Fibroblast of peridontal ligament (primary cell): ENCODE measurements around the gene INSIG2.
"Not testable (repeated sequence)": the region's sequence is repeated elsewhere in the genome, so short reads cannot be mapped to it uniquely, and the experiment has no call there.

Source experiments
- DNase-seq: peaks from one replicate; pipeline ENCODE4 v3.0.0-alpha.2; 2010; ENCODE audit errors: extremely low read depth

INSIG2 gene

GRCh38 chr2:118059919-118060478 lies 28.3 kb upstream of the INSIG2 start:
- peak; percentile 98 for DNase-seq

- peak; percentile 89 for DNase-seq
Observed at GRCh38 chr2:118061135-118061955, 26.9 kb upstream of the INSIG2 start.

DNA sequence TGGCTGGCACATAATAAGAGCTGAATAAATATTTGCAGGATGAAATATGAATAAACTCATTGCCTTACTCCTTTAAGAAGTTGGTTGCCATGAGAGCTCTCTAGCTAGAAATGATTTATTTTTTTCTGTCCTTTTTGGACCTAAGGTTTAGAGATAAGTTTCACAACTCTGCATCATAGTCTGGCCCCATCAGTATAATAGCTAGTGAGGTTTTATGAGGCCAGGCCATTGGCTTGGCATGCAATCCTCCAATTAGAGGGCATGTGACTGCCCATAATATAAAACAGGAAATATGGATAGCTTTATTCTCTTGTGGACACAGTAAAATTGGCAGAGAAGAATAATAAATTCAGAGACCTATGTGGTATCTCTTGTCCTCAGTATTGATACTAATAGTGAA lies 26.2 kb upstream of the INSIG2 start:
- peak; percentile 83 for DNase-seq

DNA sequence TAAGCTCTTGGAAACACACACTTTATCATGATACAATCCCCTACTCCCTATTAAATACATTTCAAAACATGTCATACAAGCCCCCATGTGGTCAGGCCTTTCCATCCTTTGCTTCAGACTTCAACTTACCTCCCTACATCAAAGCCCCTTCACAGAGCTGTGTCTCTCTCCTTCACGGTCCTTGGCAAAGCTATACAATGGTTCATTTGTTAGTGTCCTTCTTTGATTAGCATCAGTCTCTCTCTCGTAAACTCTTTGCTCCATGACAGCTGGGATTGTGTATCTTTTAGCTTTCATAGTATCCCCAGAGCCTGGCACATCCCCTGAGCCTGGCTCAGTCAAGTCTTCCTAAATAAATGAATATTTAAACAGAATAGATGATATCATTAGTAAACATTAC lies 25.6 kb upstream of the INSIG2 start:
- no peak for DNase-seq

DNA sequence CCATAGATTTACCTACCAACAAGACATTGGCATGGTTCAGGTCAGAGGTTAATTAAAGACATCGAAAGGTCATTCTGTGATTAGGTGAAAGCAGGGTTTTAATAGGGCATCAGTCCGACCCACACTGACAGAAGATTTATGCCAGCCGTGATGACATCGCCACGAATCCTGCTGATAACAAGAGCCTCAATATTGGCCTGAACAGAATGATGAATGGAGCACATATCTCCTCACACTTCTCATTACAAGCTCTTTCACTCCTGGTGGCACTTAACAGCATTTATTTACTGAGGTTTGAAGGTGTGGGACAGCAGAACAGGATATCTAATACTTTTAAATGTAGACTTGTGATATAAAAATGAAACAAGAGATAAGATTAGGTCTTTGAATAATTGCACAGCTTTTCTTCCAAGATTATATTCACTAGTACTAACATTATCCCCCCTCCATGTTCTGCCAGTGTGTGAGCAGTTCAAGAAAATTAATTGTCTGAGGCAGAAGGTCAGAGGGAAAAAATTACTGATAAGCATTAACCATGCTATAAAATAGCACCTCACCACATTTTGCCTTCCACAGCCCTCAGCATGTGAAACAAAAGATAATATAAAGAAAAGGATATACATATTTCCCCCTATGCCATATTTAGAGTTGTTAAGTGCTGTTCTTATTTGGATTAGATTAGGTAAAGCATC lies 23.1 kb upstream of the INSIG2 start:
- DNase-seq, result no peak

DNA sequence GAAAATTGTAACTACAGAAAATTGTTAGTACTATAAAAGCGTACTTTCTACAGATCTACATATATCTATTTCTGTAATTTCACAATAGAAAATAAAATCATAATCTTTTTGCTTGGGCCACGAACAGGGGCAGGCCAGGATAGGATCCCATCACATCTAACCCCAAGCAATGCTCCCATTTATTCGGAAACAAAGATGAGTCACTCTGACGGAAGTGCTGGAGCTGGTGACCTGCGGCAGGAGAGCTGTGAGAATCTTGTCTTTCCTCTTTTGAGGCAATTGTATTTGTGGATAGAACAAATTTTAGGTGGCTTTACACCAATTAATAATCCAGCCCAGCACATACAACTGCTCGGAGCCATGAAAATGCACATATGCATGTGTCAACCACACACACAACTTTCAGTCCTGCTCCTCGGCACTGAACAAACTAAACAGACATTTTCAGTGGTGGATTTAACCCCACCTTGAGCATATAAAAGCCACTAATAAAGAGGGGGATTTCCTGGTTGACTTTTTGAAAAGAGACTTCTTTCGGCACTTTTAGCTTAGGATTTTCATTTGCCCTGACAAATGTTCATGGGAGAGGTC lies 22.3 kb upstream of the INSIG2 start:
- DNase-seq, result no peak

DNA sequence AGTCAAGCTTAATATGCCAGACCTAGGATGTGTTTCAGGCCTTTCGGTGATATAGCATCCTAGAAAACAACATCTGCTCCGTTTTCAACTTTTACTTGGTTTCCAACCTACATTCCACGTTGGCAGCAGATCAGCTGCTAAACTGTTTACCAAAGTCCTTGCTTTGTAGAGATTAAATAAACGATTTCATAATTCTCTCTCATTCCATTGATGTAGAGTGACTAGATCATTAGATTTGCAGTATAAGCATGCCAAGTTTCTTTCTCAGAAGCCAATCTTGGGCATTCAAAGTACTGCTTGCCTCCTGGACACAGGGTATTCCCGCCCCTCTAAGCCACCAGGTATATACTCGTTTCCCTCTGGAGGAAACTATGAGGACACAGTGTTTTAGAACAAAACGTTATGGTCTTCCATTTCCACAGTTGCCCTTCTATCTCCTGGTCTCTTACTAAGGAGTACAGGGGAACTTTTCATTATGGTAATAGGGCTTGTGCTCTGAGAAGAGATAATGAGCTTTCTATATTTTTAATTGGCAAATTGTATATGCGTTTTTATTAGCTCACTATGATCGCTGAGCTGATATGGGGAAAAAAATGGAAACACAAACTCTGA lies 10.5 kb upstream of the INSIG2 start:
- peak; percentile 62 for DNase-seq

DNA sequence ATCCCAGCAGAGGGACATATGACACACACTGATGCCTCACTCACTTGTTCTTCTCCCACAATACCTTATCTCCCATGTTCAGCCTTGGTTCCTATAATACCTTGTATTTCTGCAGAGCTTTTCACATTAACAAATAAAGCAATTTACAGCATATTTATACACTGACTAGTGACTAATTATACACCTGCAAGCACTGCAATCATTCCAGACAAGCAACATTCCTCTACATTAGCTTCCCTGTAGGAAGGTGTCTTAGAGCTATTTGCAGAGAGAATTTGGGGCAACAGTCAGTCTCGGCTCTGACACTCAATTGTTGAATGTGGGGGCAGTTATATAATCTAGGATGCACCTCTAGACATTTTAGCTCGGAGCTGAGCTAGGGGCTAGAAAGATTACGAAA lies 9.5 kb upstream of the INSIG2 start:
- DNase-seq, result no peak

DNA sequence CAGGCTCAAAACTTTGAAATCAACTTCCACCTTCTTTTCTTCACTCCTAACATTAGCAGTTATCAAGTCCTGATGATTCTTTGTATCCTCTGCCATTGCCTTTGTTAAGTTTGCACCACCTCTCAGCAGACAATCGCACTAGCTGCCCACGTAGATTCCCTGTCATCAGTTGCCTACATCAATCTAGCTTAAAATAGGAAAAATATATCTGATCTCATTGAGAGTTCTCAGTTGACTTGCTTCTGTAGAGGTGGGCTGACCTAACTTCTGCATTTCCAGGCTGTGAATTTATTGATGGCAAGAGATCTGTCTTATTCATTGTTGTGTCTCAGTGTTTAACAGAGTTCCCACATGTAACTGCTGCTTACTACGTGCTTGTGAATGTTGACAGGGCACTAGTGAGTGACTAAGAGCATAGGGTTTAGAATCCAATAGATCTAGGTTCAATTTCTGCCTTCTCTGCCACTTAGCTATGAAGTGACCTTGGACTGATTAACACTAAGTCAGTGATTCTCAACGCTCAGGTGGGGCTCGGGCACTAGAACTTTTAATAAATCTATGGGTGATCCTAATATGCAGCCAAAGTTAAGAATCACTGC lies 3.7 kb upstream of the INSIG2 start:
- no peak for DNase-seq

DNA sequence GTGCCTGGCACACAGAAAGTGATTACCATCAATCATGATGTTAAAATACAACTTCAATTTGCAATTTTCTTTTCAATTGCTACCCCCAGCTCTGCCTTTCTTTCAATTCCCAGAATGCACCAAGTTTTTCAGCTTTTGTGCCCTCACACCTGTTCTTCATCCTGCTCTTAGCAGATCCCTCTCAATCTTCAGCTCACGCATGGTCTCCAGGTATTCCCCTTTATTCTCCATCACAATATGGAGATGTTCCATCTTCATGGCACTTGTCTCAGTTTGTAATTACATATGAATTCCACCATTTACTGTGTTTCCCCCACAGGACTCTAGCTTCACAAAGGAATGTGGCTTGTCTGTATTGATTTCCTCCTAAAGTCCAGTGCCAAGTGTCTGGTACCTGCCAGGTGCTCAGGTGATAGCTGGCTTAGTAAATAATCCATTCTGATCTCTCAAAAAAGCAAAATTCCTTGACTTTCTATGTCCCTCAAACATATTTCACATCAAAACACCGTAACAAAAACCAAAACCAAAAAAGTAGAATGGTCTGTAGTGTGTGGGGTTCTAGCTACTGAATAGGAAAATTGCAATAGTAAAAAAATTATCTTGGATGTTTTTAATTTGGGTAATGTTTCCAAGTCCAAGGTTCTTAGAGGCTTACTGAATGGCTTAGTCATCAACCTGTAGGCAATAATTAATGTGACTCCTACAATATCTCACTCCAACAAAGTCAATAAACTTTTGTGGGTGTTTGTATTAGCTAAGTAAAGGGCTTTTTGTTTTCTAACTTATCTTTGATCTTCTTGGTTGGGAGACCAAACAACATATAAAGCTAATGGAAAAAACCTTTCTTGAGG lies 2.9 kb upstream of the INSIG2 start:
- no peak for DNase-seq

DNA sequence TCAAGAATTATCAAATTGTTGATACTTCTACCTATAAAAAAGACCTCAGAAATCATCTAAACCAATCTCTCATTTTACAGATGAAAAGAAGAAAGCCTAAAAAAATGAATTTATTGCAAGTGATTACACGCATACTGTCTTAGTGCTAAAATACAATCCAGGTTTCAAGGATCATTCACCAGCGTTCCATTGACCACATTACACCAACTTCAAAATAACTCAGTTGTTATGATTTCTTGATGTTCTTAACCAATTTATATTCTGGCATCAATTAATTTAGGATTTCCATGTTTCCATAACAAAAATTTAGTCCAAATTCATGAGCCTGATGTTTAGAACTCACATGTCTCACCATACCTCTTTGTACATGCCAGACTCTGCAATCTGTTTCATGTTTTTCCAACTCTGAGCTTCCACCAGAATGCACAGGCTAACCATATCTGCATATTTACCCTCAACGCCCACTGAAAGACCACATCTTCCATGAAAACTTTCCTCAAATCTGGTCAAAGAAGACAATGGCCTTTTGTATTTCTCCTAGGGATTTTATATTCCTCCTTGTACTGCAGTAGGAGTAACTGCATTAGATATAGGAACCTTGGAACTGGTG lies 2.1 kb upstream of the INSIG2 start:
- DNase-seq, result no peak

DNA sequence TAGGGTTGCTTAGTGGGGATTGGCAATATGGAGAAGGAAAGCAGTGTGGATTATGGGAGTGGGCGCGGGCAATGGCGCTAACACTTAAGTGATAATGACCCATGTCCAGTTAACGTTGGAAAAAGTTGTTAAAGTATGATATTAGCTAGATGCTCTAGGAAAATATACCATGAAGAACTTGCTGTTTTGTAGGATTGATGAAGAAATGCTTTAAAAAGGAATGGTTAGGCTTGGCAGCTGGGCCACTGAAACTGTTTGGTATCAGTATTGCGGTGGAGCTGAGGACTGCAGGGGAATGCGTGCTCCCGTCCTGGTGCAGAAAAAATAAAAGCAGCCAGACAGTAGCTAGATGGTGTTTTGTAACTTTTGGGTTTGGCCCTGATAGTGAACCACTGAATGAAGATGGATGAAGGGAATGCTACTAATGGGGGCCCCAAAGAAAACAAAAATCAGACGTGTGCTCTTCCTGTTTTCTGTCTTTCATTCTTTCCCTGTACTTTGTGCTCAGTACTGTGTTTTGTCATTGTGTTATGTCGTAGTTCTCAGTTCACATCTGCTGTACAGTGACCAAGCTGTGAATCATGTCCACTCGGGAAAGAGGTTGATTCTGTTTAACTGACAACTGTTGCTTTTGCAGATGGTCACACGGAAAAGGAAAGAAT lies 999 bp downstream of the INSIG2 start:
- DNase-seq, result peak; percentile 68

GRCh38 chr2:118090387-118091139 lies 2.3 kb downstream of the INSIG2 start:
- DNase-seq, result no peak

- no peak for DNase-seq
Observed at GRCh38 chr2:118091140-118091478, 2.8 kb downstream of the INSIG2 start.

DNA sequence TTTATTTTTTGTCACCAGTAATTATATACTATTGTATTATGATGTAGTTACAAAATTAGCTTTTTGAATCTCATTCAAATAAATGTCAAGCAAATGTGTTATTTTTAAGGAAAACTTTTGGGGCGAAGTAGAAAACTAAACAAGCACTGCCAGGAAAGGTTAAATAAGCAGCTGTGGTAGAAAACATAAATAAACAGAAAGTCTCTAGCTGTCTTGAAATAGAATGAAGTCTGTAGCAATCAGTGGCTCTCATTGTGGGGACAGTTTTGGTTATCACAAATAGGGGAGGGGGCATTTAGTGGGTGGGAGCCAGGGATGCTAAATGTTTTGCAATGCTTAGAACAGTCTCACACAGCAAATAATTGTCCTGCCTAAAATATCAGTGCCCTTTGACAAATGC lies 3.4 kb downstream of the INSIG2 start:
- peak; percentile 3 for DNase-seq

DNA sequence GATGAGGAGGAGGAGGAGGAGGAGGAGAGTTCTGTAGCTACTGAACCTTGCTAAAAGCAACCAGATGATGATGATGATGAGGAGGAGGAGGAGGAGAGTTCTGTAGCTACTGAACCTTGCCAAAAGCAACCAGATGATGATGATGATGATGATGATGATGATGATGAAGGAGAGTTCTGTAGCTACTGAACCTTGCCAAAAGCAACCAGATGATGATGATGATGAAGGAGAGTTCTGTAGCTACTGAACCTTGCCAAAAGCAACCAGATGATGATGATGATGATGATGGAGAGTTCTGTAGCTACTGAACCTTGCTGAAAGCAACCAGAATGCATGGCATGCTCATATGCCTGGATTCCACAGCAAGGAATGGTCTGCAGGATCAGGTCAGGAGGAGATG lies 5.8 kb downstream of the INSIG2 start:
- not testable (repeated sequence) for DNase-seq

- DNase-seq, result no peak
Observed at GRCh38 chr2:118094503-118094902, 6.2 kb downstream of the INSIG2 start.

DNA sequence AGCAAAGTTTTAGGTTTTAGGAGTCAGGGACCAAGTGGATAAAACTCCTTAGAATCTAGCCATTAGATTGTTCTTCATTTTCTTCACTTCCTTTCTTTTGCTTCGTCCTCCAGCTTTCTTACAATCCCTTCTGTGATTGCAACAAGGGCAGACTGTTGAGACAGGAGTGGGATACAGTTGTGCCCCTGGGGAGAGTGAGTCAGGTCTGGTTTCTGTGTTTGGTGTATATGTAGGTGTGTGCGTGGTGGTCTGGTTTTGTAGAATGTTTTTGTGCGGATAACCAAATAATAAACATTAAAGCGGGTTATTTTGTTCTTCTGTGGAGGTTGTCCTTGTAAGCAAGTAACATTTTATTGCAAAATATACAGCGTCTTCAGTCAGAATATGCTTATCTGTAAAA lies 7.3 kb downstream of the INSIG2 start:
- DNase-seq, result peak; percentile 42

GRCh38 chr2:118097657-118098056 lies 9.4 kb downstream of the INSIG2 start:
- no peak for DNase-seq
